Tibial artery (tissue), 4 donors: ENCODE data around the gene G6PD.

ENCODE experiments used
- DNase-seq, 2 donors: peaks; one replicate each; pipeline ENCODE4 v3.0.0-alpha.2; 2019
- H3K27ac ChIP-seq, 2 donors: fragments of 200-600 bp; sonication (generic) in 1 of 2; 1 replicate in 1 of 2; 2 replicates in 1 of 2; pipeline ENCODE4 v1.5.1; 2018 to 2019; ENCODE audit warnings: mild to moderate bottlenecking in 1 of 2
- H3K27me3 ChIP-seq, 2 donors: fragments of 200-600 bp; sonication (generic) in 1 of 2; one replicate each; pipeline versions ENCODE4 v1.5.1 to v1.6.0; 2016 to 2019
- H3K36me3 ChIP-seq, 3 donors: fragments of 200-600 bp; sonication (generic) in 2 of 3; one replicate each; pipeline ENCODE4 v1.5.1; 2016 to 2019; ENCODE audit warnings: mild to moderate bottlenecking in 2 of 3
- H3K4me1 ChIP-seq, 4 donors: fragments of 200-600 bp; sonication (generic) in 2 of 4; 1 replicate in 3 of 4; 2 replicates in 1 of 4; pipeline ENCODE4 v1.5.1; 2016 to 2019
- H3K4me3 ChIP-seq, 2 donors: fragments of 200-600 bp; sonication (generic) in 1 of 2; 1 replicate in 1 of 2; 2 replicates in 1 of 2; pipeline ENCODE4 v1.5.1; 2018 to 2019; ENCODE audit warnings: mild to moderate bottlenecking in 2 of 2
- H3K9me3 ChIP-seq, 3 donors: fragments of 200-600 bp; sonication (generic) in 1 of 3; one replicate each; pipeline ENCODE4 v1.5.1; 2016 to 2019
- intact Hi-C: fragments of 100-400 bp; cut with DNase I; formaldehyde crosslinking; loops from one replicate; pipeline ENCODE4 v1.15.0; 2023; ENCODE audit warnings: low total_unique reads
- TF ChIP-seq, protein P1 (sequence below), 2 experiments: fragments of 200-600 bp in 1 of 2; fragments of 450-650 bp in 1 of 2; IDR thresholded peaks; one replicate each; pipeline ENCODE4 v1.5.1; 2017 to 2019; ENCODE audit warnings: antibody characterized with exemption in 2 of 2, mild to moderate bottlenecking in 1 of 2, moderate library complexity in 1 of 2

The G6PD gene

DNA sequence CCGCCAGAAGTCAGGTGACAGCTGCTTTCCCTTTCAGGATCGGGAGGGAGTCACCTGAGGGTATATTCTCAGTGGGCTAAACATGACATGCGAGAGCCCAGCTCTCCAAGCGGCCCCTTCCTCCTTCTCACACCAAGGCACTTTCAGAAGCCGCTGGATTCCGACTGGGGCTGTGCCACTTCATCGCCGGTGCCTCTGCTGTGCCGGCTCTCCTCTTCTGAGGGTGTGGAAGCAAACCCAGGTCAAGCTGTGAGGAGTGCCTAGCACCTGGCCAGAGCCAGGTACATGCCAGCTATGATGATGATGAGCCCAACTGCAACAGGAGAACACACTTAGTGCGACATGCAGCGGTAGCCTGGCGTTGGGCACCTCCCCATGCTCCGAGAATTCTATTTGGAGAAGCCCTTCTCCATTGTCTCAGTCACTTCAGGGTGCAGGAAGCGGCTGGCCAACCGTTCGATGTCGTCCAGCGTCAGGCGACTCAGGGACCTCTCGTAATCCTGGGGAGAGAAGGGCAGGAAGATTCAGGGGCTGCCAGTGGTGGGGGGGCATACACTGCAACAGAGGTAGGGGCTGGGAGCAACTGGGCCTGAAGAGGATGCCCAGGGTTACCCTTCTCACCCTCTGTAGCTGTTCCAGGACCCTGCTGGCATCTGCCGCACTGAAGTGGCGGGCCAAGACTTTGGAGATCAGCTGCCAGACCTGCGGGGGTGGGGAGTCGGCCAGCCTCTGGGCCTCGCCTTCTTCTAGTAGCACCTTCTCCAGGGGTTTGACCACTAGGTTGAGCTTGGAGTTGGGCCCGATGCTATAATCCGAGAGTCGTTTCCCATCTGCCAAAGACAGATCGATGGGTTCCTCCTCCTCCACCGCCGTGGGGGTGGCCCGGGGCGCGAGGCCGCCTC lies 61.2 kb downstream of the G6PD start:
- TF ChIP-seq, protein P1, sequence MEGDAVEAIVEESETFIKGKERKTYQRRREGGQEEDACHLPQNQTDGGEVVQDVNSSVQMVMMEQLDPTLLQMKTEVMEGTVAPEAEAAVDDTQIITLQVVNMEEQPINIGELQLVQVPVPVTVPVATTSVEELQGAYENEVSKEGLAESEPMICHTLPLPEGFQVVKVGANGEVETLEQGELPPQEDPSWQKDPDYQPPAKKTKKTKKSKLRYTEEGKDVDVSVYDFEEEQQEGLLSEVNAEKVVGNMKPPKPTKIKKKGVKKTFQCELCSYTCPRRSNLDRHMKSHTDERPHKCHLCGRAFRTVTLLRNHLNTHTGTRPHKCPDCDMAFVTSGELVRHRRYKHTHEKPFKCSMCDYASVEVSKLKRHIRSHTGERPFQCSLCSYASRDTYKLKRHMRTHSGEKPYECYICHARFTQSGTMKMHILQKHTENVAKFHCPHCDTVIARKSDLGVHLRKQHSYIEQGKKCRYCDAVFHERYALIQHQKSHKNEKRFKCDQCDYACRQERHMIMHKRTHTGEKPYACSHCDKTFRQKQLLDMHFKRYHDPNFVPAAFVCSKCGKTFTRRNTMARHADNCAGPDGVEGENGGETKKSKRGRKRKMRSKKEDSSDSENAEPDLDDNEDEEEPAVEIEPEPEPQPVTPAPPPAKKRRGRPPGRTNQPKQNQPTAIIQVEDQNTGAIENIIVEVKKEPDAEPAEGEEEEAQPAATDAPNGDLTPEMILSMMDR (IDR thresholded peaks at IDR 0.05), result no peak
- DNase-seq, result no peak
- Histone ChIP-seq H3K9me3 (no peaks in the 10 kb centered on the region), H3K4me1 (peaks cover 0 to 35% (median 20%) of the 10 kb centered on the region in 4 donors), H3K27ac (peak overlapping the region; percentile 76 to 82), H3K27me3 (no peaks in the 10 kb centered on the region), H3K4me3 (peak overlapping the region; percentile 76 to 84), H3K36me3 (peaks cover 0 to 19% (median 6%) of the 10 kb centered on the region in 3 donors)
- intact Hi-C loops, result no loop called here

DNA sequence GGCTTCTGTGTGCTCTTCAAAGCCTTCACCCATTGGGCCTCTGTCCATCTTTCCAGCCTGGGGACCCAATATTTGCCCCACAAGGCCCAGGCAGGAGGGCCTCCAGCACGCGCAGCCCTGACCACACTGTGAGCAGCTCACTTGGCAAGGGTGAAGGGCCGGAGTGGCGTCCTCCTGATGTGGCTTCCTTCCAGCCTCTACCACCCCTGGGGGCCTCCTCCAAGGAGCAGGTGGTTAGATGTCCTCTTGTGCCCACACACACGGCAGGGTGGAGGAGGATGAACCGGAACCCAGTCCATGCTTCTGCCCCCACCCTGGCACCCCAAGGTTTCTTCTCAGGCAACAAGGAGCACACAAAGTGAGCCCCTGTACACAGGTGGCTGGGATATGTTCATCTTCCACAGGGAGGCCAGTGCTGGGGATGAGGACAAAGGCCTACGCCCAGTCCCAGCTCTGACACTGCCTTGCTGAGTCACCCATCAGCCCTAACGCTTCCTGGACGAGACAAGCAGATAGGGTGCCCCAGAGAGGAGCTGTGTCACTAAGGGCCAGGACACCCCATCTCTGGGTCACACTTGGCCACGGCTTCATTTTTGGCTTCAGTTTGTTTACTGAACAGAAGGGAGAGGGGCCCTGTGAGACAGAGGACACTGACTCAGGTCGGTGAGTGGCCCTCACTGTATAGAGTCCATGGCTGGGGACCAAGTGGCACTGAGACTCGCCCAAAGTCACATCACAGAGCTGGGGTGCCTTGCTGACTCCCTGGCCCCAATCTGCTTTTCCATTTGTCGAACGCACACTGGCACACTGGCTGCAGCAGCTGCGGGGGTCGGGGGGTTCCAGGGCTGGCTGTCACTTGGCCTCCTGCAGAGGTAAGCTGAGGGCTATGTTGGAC lies 62.1 kb downstream of the G6PD start:
- TF ChIP-seq, protein P1 (IDR thresholded peaks at IDR 0.05), result no peak
- Histone ChIP-seq H3K27me3 (no peaks in the 10 kb centered on the region), H3K36me3 (peaks cover 0 to 19% (median 6%) of the 10 kb centered on the region in 3 donors), H3K9me3 (no peaks in the 10 kb centered on the region), H3K4me1 (peaks cover 0 to 32% (median 19%) of the 10 kb centered on the region in 4 donors), H3K4me3 (no peak overlapping the region), H3K27ac (no peak overlapping the region)
- DNase-seq, result no peak
- intact Hi-C loops, result no loop called here

DNA sequence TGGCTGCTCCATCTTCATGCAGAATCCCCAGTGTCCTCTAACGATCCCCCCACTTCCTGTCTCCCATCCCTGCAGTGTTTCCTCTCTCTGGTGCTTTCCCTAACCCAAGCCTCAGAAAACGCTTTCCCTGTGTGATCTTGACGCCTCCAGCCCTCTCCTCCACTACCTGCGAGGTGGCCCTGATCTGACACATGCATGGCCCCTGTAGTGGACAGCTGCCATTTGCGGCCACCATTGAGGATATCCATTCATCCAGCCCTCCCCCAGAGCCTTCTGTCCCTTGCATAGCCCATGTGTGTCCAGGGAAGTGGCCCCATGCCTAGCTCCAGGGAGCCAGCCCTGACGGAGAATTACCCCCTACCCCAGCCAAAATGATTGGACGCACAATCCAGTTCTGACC lies 63.3 kb downstream of the G6PD start:
- Histone ChIP-seq H3K36me3 (peaks cover 0 to 19% (median 6%) of the 10 kb centered on the region in 3 donors), H3K27ac (no peak overlapping the region), H3K9me3 (no peaks in the 10 kb centered on the region), H3K27me3 (no peaks in the 10 kb centered on the region), H3K4me3 (no peak overlapping the region), H3K4me1 (peaks cover 0 to 25% (median 9%) of the 10 kb centered on the region in 4 donors)
- no peak for DNase-seq
- TF ChIP-seq, protein P1 (IDR thresholded peaks at IDR 0.05), result no peak
- intact Hi-C loops, result no loop called here

DNA sequence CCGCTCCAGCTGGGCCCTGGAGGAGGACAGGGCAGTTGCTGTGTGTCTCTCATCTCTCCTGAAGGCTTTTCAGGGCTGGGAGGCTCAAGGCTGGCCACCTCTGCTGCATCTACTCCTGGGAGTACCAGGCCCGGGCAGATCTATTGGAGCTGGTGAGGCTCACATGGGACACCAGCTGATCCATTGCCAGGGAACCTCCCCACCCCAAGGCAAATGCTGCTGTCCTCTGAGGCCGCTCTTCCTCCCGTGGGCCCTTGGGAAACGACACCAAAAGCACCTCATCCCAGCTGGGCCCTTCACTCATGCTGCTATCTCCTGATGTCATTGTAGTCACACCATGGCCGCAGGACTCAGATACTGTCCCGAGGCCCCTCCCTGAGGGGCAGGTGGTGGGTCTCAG lies 63.9 kb downstream of the G6PD start:
- Histone ChIP-seq H3K4me1 (peaks cover 0 to 29% (median 11%) of the 10 kb centered on the region in 4 donors), H3K9me3 (no peaks in the 10 kb centered on the region), H3K27ac (no peak overlapping the region), H3K27me3 (no peaks in the 10 kb centered on the region), H3K36me3 (peaks cover 0 to 19% (median 6%) of the 10 kb centered on the region in 3 donors), H3K4me3 (no peak overlapping the region)
- no peak for DNase-seq
- intact Hi-C loops, result no loop called here
- TF ChIP-seq, protein P1 (IDR thresholded peaks at IDR 0.05), result no peak

DNA sequence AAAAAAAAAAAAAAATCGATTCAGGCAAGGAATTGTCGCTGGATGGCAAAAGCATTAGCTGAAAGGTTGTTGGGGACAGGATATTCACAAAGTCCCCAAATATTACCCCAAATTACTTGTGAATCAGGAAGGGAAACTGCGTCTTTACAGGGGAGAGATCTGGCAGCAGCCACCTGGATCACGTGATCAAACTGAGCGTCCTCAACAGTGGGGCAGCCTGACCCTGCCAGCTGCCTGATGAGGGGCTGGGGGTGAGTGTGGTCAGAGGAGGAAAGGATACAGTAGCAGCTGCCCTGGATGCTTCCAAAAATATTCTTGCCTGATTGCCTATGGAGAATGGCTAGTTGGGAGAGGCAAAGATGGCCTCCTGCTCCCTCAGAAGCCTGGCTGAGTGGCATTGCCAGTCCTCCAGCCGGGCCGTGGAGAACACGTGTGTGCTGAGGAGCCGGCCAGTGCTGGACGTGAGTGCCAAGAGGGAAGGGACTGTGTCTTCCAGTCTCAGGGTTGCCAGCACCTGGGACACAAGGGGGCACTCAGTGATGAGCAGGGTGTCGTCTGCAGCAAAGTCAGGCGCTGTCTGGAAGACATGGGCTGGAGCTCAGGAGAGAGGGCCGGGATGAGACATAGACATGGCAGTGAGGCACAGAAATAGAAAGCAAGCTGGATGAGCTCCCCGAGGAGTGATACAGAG lies 64.6 kb downstream of the G6PD start:
- TF ChIP-seq, protein P1 (IDR thresholded peaks at IDR 0.05), result no peak
- Histone ChIP-seq H3K9me3 (no peaks in the 10 kb centered on the region), H3K4me3 (no peak overlapping the region), H3K36me3 (peaks cover 0 to 19% (median 6%) of the 10 kb centered on the region in 3 donors), H3K27ac (no peak overlapping the region), H3K4me1 (peaks cover 0 to 21% (median 11%) of the 10 kb centered on the region in 4 donors), H3K27me3 (no peaks in the 10 kb centered on the region)
- DNase-seq, result no peak
- intact Hi-C loops, result no loop called here
